Urothelium cell line (cell line): Measurements from ENCODE around the gene OCEL1.
"Not testable (repeated sequence)": the region's sequence is repeated elsewhere in the genome, so short reads cannot be mapped to it uniquely, and the experiment has no call there.

Experiments
- DNase-seq: peaks from one replicate; pipeline ENCODE4 v3.0.0; 2011; ENCODE audit warnings: low spot score, mixed read lengths
- FAIRE-seq: peaks from 2 replicates; lab custom pipeline; 2011; peaks lifted over from hg19 to GRCh38; lab: Jason Lieb, UNC

OCEL1 gene, protein sequence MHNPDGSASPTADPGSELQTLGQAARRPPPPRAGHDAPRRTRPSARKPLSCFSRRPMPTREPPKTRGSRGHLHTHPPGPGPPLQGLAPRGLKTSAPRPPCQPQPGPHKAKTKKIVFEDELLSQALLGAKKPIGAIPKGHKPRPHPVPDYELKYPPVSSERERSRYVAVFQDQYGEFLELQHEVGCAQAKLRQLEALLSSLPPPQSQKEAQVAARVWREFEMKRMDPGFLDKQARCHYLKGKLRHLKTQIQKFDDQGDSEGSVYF

DNA sequence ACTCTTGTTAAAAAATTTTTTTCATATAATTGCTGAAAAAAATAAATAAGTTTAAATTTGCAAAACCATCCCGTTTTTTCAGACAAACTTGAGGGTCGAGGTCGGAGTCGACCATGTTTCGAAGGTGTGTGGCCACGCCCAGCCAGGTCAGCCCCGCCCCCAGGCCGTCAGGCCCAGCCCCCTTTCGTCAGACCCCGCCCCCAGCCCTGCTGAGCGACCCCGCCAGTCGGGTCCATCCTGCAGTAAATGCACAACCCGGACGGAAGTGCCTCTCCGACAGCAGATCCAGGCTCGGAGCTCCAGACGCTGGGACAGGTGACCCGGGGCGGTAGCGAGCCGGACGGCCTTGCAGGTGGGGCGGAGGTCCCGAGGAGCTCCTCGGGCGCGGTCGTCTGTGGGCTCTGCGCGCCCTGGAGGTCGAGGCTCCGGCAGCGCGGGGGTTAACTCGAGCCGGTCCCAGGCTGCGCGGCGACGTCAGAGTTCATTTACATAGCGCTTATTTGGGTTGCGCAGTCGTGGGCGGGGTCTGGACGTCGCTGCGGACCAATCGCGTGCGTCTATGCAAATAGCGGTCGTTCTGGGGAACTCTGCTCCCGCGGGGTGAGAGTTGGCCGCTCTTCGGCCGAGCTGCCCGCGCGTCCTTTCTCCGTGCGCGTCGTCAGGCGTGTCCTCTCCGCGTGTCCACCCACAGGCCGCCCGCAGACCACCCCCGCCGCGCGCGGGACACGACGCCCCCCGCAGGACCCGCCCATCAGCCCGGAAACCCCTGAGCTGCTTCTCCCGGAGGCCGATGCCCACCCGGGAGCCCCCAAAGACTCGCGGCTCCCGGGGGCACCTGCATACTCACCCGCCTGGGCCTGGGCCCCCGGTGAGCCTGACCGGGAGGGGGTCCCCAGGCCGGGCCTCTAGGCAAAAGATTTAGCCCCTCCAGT is at the start of gene OCEL1:
TSS of gene OCEL1 (plus strand) at position 225 of the 932 bp plus-strand sequence. CDS start at position 247, 22 bp downstream.
- FAIRE-seq (no peak), DNase-seq (peak; percentile 89)

DNA sequence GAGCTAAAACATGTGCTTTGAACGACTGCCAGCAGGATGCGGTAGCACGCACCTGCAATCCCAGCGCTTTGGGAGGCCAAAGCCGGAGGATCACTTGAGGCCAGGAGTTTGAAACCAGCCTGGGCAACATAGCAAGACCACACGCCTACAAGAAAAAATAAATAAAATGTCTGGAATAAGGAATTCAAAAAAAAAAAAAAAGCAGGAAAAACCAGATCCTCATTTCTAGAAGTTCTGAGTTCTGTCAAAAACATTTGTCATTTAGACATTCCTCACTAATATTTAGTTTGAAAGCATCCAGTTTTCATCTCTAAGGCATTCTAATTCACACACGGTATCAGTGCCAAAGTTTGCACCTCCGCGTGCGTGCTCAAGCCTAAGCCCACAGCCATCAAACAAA is 47.7 kb upstream of the OCEL1 start:
- DNase-seq (no peak), FAIRE-seq (no peak)

DNA sequence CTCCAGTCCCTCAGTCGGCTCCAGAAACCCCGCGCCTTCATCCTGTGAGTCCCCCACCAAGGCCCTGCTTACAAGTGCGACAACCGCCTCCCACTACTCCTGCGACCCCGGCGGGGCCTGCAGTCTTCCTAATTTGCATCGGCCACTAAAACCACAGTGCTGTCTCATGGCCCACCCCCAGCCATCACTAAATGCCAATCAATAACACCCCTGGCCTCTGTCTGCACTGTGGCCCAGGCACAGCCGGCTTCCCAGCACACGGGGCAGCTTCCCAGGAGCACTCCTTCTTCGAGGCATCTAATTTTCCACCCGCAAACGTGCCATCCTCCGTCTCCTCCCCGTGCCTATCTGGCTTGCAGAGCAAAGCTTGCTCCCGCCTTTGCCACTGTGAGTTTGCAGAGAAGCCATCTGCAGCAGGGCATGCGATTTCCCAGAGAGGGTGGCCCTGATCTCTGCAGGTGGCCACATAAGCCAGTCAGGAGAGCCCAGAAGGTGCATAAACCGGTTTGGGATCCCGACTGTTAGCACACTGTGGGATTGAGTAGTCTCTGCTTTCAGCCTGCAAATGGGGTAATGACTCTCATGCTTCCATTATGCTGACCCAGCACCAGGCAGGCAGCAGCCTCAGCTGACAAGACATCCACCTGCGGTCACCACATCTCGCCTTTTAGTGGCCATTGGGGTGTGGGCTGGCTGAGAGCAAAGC is 44.9 kb upstream of the OCEL1 start:
- no peak for DNase-seq
- no peak for FAIRE-seq

GRCh38 chr19:17183271-17183761 is 42.7 kb upstream of the OCEL1 start:
- FAIRE-seq (no peak), DNase-seq (no peak)

DNA sequence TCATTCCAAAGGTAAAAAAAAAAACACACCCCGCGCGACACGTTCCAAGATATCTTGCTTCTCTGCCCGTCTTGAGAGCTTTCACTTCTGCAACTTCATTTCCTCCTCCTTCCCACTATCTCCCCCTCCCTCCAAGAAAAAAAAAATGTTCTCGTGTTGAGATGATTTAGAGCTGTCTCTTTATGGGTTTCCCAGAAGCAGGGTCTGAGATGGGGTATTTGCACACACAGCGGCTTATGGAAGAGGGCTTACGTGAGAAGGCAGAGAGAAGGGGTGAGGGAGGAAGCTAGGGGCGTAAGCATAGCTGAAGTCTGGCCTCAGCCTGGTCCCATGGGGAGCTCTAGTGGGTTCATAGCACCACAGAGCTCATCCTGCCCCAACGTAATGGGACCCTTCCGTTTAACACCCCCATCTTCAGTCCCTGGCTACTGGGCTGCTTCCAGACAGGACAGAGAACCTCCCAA is 42.1 kb upstream of the OCEL1 start:
- FAIRE-seq (no peak), DNase-seq (no peak)

DNA sequence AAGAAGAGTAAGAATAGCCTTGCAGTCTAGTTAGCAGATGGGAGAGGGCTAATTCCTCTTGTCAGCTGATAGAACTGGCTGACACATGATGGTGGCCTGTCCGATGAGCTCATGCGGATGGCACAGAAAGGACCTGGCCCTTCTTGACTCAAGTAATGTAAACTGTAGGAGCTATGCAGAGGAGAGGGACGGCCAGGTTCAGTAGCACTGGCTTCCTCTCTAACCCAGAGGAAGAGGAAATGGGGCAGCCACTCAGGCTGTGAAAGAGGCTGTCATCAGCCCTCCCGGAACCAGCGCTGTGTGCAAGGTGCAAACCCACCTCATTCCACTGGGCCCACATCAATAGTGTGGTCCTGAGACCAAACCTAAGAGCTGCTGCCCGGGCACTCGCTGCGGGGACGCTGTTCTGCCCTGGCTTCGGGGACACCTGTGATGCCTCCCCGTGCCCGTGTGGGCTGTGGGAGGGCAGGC is 41.6 kb upstream of the OCEL1 start:
- no peak for FAIRE-seq
- DNase-seq, result no peak

DNA sequence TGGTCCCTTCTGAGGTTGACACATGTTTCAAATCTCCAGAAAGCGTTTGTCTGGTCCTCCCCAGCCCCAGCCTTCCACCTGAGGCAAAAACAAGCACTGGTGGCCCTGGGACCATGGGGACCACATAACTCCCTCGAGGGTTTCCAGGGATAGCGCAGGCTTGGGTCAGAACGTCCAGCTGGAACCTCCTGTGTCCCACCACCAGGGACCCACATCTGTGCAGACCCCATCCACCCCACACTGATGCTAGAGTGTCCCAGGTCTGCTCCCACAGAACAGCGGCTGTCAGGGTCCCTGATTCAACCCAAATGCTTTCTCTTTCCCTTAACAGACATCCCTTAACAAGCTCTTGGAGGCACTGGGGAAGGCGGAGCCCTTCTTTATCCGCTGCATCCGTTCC is 40.4 kb upstream of the OCEL1 start:
- DNase-seq, result no peak
- no peak for FAIRE-seq

- DNase-seq, FAIRE-seq: not testable (repeated sequence)
Measured at GRCh38 chr19:17191736-17192135, 34.3 kb upstream of the OCEL1 start.

DNA sequence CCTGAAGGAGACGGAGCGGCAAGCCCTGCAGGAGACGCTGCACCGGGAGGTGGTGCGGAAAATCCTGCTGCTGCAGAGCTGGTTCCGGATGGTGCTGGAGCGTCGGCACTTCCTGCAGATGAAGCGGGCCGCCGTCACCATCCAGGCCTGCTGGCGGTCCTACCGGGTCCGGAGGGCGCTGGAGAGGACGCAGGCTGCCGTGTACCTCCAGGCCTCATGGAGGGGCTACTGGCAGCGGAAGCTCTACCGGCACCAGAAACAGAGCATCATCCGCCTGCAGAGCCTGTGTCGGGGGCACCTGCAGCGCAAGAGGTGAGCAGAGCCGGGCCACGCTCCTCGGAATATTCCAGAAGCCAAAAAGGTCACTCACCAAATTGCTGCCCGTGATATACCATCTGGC is 33.3 kb upstream of the OCEL1 start:
- FAIRE-seq (no peak), DNase-seq (no peak)

GRCh38 chr19:17194608-17195007 is 31.4 kb upstream of the OCEL1 start:
- DNase-seq (no peak), FAIRE-seq (no peak)

- FAIRE-seq (no peak), DNase-seq (no peak)
Measured at GRCh38 chr19:17195106-17195505, 30.9 kb upstream of the OCEL1 start.

DNA sequence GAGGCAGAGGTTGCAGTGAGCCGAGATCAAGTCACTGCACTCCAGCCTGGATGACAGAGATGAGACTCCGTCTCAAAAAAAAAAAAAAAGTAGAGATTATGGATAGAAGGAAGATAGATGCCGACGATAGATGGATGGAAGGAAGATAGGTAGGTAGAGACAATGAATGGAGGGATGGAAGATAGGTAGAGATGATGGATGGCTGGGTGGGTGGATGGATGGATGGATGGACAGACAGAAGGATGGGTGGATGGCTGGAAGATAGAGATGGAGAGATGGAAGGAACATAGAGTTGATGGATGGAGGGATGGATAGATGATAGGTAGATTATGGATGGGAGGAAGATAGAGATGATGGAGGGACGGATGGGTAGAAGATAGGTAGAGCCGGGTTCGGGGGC is 29.4 kb upstream of the OCEL1 start:
- FAIRE-seq, result no peak
- no peak for DNase-seq

DNA sequence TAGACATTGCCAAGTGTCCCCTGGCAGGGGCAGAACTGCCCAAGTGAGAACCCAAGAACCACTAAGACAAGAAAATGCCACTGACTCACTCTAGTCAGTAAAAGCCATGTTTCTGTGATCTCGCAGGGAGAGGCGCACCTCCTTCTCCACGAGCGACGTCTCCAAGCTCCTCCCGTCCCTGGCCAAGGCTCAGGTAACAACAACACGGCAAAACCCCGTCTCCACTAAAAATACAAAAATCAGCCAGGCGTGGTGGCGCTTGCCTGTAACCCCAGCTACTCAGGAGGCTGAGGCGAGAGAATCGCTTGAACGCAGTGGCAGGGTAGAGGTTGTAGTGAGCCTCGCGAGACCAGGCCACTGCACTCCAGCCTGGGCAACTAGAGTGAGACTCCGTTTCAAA is 28.4 kb upstream of the OCEL1 start:
- FAIRE-seq, result no peak

DNA sequence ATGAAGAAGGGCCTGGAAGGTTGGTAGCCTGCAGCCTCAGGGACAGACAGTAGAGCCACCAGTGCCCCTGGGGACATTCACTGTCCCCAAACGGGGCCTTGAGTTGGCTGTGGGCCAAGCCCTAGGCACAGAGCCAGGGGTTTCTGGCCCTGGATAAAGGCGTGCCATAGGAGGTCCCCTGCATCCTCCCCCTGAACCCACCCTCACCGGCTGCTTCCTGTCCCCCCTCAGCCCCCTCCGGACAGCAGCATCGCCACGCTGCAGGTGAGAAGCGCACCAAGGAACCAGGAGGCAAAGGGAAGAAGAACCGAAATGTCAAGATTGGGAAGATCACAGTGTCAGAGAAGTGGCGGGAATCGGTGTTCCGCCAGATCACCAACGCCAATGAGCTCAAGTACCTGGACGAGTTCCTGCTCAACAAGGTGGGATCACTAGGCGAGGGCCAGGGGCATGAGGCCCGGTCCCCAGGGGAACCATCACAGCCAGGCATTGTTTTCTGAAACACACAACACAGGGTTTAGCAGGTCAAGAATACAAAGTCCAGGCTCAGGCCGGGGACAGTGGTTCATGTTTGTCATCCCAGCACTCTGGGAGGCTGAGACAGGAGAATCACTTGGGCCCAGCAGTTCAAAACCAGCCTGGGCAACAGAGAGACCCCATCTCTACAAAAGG is 25.5 kb upstream of the OCEL1 start:
- DNase-seq, result no peak
- no peak for FAIRE-seq

More for the DNA sequence above, 28.4 kb upstream of the OCEL1 start:
- no peak for DNase-seq

- peak; percentile 59 for FAIRE-seq
- DNase-seq, result no peak
Measured at GRCh38 chr19:17202249-17202648, 23.8 kb upstream of the OCEL1 start.

DNA sequence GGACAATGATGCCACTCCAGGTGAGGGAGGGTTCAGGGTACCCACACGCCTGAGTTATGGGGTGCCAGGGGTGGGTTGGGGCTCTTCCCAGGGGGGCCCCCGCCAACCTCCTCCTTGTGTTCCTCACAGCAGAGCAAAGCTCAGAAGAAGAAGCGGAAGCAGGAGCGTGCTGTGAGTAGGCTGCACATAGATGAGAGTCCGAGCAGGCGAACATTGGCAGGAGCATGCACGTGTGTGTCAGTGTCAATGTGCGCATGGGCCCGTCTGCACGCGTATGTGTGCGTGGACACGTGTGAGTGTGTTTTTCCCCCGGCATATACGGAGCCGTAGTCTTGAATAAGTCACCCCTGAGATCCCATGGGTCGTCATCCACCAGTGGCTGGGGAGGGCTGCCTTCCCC is 23.3 kb upstream of the OCEL1 start:
- FAIRE-seq (no peak), DNase-seq (no peak)

DNA sequence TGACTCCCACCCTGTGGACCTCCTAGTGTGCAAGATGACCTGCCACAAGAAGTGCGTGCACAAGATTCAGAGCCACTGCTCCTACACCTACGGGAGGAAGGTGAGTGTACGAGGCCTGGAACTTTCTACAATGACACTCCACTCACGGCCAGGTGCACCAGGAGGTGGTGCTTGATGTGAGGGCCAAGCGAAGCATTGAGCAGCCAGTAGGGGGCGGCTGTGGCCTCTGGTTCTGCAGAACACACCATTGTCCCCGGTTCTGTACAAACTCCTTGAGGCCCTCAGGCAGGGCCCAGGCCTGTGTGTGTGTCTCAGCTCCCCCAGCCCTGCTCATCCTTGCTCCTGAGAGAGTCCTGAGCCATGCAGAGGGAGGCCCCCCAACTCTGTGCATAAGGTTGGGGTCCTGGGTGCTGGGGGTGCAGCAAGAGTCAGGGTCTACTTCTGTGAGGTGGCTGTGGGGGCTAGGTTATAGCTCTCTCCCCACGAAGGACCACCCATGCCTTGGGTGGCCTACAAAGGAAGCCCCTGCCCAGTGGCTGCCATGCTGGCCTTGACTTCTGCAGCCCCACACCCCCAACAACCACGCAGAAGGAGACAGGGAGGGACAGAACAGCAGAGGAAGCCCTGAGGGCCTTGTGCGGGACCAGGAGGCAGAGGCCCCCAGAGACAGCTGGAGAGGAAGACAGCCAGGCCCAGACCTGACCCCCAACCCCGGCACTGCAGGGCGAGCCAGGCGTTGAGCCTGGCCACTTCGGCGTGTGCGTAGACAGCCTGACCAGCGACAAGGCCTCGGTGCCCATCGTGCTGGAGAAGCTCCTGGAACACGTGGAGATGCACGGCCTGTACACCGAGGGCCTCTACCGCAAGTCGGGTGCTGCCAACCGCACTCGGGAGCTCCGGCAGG is 20.5 kb upstream of the OCEL1 start:
- DNase-seq (no peak), FAIRE-seq (no peak)

- DNase-seq (no peak), FAIRE-seq (no peak)
Measured at GRCh38 chr19:17206736-17207581, 19.1 kb upstream of the OCEL1 start.
